MM.1S (cell line): ENCODE results near the gene MRPS15.

Experiments used
- EZH2 ChIP-seq: fragments of 300-600 bp; sonication (generic); optimal IDR thresholded peaks from 2 replicates; pipeline ENCODE3; 2017; ENCODE audit warnings: low read depth, mild to moderate bottlenecking, antibody characterized with exemption, low read length, mixed read lengths
- EZH2phosphoT487 ChIP-seq: fragments of 300-600 bp; sonication (generic); IDR thresholded peaks from 2 replicates; pipeline ENCODE4 v1.6.1; 2018; ENCODE audit warnings: antibody characterized with exemption, low read length
- TF ChIP-seq, protein P1 (sequence below): fragments of 300-600 bp; sonication (generic); IDR thresholded peaks from 2 replicates; pipeline ENCODE4 v1.5.1; 2016; ENCODE audit warnings: antibody characterized with exemption, low read length, mixed read lengths

DNA sequence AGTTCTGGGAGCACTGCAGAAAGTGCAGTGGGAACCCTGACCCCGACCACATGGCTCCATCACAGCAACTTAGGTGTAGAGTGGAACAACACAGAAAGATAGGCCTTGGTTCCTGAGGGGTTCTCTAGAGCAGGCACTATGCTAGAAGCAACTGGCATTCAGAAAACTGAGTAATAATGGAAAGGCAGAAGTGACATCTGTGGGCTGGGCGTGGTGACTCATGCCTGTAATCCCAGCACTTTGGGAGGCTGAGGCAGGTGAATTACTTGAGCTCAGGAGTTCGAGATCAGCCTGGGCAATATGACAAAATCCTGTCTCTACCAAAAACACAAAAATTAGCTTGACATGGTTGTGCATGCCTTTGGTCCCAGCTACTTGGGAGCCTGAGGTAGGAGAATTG is 5.3 kb downstream of the MRPS15 start:
- TF ChIP-seq, protein P1, sequence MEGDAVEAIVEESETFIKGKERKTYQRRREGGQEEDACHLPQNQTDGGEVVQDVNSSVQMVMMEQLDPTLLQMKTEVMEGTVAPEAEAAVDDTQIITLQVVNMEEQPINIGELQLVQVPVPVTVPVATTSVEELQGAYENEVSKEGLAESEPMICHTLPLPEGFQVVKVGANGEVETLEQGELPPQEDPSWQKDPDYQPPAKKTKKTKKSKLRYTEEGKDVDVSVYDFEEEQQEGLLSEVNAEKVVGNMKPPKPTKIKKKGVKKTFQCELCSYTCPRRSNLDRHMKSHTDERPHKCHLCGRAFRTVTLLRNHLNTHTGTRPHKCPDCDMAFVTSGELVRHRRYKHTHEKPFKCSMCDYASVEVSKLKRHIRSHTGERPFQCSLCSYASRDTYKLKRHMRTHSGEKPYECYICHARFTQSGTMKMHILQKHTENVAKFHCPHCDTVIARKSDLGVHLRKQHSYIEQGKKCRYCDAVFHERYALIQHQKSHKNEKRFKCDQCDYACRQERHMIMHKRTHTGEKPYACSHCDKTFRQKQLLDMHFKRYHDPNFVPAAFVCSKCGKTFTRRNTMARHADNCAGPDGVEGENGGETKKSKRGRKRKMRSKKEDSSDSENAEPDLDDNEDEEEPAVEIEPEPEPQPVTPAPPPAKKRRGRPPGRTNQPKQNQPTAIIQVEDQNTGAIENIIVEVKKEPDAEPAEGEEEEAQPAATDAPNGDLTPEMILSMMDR, result no peak
- TF ChIP-seq EZH2 (no peak), EZH2phosphoT487 (no peak)
